ENCODE results near the gene CDC42EP1.

Gene CDC42EP1

DNA sequence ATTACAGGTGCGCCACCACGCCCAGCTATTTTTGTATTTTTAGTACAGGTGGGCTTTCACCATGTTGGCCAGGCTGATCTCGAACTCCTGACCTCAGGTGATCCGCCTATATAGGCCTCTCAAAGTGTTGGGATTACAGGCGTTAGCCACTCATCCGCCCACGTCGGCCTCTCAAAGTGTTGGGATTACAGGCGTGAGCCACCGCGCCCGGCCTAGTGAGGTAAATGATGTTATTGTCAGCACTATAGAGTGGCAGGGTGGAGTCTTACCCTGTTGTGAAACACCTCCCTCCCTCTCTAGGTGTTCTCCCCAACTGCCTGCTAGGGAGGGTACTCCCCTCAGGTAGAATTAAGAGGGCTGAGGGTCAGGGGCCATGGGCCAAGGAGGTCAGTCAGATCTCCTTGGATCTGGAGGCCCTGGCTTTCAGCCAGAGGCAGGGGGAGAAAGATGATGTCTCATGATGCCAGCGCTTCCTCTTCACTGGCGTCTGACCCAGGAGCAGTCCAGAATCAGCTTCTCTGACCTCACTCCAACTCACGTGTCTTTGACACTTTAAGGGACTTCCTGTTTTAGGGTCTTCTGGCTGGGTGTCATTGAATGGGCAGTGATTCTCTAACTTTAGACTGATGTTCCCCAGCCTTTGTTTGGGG is 50.3 kb downstream of the CDC42EP1 start:
- DNase-seq (ENCODE audit: low read depth, low spot score): no peak

DNA sequence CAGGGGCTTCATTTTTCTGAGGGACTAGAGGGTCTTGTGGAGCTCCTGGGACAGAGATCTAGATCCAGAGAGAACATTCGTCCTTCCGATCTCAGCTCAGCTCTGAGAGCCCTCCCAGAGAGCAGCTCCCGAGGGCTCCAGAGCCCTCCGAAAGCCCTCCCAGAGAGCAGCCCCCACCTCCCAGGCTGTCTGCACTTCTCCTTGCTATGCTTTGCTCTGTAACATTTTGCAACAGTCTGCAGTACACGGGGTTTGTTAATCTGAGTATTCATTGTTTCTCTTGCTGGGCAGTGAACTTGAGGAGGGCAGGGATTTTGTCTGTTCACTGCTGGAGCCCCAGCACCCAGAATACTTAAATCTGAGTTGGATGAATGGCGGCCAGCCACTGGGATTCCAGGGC is 50.9 kb downstream of the CDC42EP1 start:
- DNase-seq (ENCODE audit: low read depth, low spot score): no peak

DNA sequence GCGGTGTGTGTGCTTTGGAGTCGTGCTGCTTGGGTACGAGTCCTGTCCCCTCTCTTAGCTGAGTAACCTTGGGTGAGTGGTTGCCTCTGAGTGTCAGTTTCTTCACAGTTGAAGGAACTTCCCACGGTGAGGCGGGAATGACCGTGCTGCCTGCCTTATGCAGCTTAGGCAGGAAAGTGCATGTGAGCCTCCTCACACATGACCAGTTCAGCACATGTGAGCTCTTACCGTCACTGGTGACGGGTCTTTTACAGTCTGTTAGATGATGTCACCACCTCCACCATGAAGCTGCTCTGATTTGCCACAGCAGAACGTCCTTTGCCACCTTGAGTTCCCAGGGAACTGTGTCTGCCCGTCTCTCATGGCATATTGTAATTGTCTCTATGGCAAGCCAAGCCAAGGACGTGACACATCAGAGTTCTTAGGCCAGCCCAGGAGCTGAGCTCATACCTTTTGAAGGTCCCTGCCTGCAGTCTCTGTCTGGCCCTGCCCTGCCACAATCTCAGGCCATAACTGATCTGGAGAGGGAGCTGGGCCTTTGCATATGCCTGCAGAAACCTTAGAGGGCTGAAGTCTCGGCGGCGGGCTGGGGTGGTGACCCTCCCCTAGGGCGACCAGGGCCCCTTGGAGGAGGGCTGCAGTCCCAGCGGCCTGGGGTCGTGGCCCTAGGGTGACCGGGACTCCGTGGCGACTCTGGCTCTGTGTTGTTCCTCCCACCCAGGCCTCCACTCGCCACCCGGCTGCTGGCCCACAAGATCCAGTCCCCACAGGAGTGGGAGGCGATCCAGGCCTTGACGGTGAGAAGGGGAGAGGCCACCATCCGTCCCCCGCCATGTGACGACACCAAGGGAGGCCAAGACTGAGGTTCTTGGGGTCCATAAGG is 56.2 kb downstream of the CDC42EP1 start:
- DNase-seq (ENCODE audit: low read depth, low spot score): no peak

DNA sequence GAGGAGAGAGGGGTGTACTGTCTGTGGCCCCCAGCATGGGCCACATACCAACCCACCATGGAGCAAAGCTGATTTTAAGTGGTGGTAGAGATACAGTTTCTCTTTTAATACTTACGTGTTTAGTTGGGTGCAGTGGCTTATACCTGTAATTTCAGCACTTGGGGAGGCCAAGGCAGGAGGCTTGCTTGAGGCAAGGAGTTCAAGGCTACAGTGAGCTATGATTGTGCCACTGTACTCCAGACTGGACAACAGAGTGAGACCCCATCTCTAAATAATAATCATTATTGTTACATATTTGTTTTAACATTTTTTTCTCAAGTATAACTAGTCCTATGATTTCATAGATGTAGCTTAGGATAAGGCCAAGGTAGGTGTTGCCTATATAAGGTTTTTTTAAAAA is 57.2 kb downstream of the CDC42EP1 start:
- no peak for DNase-seq (ENCODE audit: low read depth, low spot score)

DNA sequence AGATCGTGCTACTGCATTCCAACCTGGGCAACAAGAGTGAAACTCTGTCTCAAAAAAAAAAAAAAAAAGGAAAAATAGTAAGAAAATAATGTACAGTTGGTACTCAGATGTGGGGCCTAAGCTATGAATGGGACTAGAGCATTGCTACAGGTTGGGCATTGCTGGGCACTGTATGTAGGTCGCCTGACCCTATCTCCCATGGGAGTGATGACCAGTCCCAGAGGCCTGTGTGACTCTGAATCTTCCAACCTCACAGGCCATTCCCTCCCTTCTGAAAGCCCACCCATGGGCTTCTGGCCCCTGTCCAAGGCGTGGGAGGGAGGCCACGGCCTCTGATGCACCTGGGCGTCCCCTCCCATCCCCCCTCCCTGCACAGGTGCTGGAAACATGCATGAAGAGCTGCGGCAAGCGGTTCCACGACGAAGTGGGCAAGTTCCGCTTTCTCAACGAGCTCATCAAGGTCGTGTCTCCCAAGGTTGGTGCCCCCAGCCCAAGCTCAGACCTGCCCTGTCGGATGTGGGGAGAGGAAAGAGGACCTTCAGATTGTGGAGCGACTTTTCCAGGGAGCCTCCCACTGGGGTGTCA is 57.9 kb downstream of the CDC42EP1 start:
- no peak for DNase-seq (ENCODE audit: low read depth, low spot score)

DNA sequence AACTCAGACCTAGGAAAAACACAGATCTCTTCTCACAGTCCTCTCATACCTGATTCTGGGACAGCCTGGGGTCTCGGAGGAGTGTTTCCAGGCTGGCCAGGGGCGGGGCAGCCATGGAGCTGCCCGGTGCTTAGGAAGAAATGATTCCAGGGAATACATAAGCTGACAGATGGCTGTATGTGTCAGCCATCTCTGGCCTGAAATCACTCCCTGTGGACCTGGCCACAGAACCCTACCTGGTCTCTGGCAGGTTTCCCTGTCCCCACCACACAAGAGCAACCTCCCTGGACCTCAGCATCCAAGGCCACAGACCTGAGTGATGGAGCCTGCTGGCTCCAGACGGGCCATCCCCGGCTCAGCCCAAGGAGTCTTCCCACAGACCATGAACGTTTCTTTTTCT is 58.4 kb downstream of the CDC42EP1 start:
- no peak for DNase-seq (ENCODE audit: low read depth, low spot score)

Measured in smooth muscle cell of the brain vasculature (primary cell).